Neuronal stem cell (in vitro differentiated cells): Measurements from ENCODE around the gene DNAH9.

Experiments used
- DNase-seq: peaks from one replicate; pipeline ENCODE4 v3.0.0-alpha.2; 2013; ENCODE audit warnings: low spot score
- H2AFZ ChIP-seq: one replicate; pipeline ENCODE4 v1.6.1; 2013; ENCODE audit warnings: mild to moderate bottlenecking, low read length, inconsistent platforms
- H2AK5ac ChIP-seq: 2 replicates; pipeline ENCODE4 v1.6.1; 2013; ENCODE audit warnings: low read depth, mild to moderate bottlenecking, inconsistent platforms, low read length, moderate library complexity, mixed read lengths
- H2BK120ac ChIP-seq: 2 replicates; pipeline ENCODE4 v1.6.1; 2013; ENCODE audit warnings: low read depth, mild to moderate bottlenecking, inconsistent platforms, low read length, moderate library complexity, mixed read lengths
- H2BK12ac ChIP-seq: one replicate; pipeline ENCODE4 v1.6.1; 2013; ENCODE audit warnings: low read length, inconsistent platforms
- H2BK15ac ChIP-seq: 2 replicates; pipeline ENCODE4 v1.6.1; 2013; ENCODE audit warnings: mild to moderate bottlenecking, low read length, inconsistent platforms, mixed read lengths
- H2BK5ac ChIP-seq: one replicate; pipeline ENCODE4 v1.6.1; 2013; ENCODE audit warnings: inconsistent platforms, mild to moderate bottlenecking, low read length, moderate library complexity
- H3K14ac ChIP-seq: one replicate; pipeline ENCODE4 v1.6.1; 2013; ENCODE audit warnings: low read length, inconsistent platforms
- H3K18ac ChIP-seq: 2 replicates; pipeline ENCODE4 v1.6.1; 2013; ENCODE audit warnings: low read length, inconsistent platforms
- H3K23ac ChIP-seq: 2 replicates; pipeline ENCODE4 v1.6.1; 2013; ENCODE audit warnings: low read depth, mild to moderate bottlenecking, mixed read lengths, low read length, inconsistent platforms; ENCODE audit not compliant: poor library complexity
- H3K27ac ChIP-seq: replicated peaks from 3 replicates; pipeline ENCODE4 v1.5.1; 2013; ENCODE audit warnings: low read length, inconsistent platforms
- H3K27me3 ChIP-seq, 3 experiments: 2 replicates each; pipeline ENCODE4 v1.6.1; 2013; ENCODE audit warnings: low read length in 3 of 3, mild to moderate bottlenecking in 2 of 3, inconsistent platforms in 1 of 3, low read depth in 1 of 3, mixed read lengths in 1 of 3, moderate library complexity in 1 of 3; ENCODE audit not compliant: control insufficient read depth in 3 of 3, insufficient read depth in 3 of 3
- H3K36me3 ChIP-seq, 2 donors: replicated peaks in 1 of 2; 2 replicates each; pipeline ENCODE4 v1.6.1; 2013; ENCODE audit warnings: low read length in 2 of 2; ENCODE audit not compliant: control insufficient read depth in 2 of 2, insufficient read depth in 2 of 2
- H3K4ac ChIP-seq: 2 replicates; pipeline ENCODE4 v1.6.1; 2013; ENCODE audit warnings: inconsistent platforms, mild to moderate bottlenecking, low read length, moderate library complexity
- H3K4me1 ChIP-seq, 2 donors: 1 replicate in 1 of 2; 2 replicates in 1 of 2; pipeline ENCODE4 v1.6.1; 2013; ENCODE audit warnings: low read length in 2 of 2, low read depth in 1 of 2; ENCODE audit not compliant: control insufficient read depth in 2 of 2, insufficient read depth in 1 of 2
- H3K4me2 ChIP-seq: one replicate; pipeline ENCODE4 v1.6.1; 2013; ENCODE audit warnings: mild to moderate bottlenecking, low read length, inconsistent platforms; ENCODE audit not compliant: insufficient read depth, poor library complexity, severe bottlenecking
- H3K4me3 ChIP-seq, 2 donors: 2 replicates each; pipeline ENCODE4 v1.5.1; 2013; ENCODE audit warnings: low read length in 2 of 2, mild to moderate bottlenecking in 2 of 2, inconsistent platforms in 1 of 2, moderate library complexity in 1 of 2
- H3K79me1 ChIP-seq: one replicate; pipeline ENCODE4 v1.6.1; 2013; ENCODE audit warnings: low read depth, mild to moderate bottlenecking, inconsistent platforms, low read length, moderate library complexity
- H3K9ac ChIP-seq: one replicate; pipeline ENCODE4 v1.6.1; 2013; ENCODE audit warnings: mild to moderate bottlenecking, low read depth, low read length, inconsistent platforms; ENCODE audit not compliant: poor library complexity
- H3K9me3 ChIP-seq, 2 donors: replicated peaks in 1 of 2; 2 replicates each; pipeline versions ENCODE3 to v1.6.1; 2013; ENCODE audit warnings: low read length in 2 of 2, mild to moderate bottlenecking in 2 of 2, inconsistent platforms in 1 of 2, low read depth in 1 of 2, mixed read lengths in 1 of 2, moderate library complexity in 1 of 2; ENCODE audit not compliant: control insufficient read depth in 2 of 2, insufficient read depth in 1 of 2
- H4K8ac ChIP-seq: one replicate; pipeline ENCODE4 v1.6.1; 2013; ENCODE audit warnings: low read depth, mild to moderate bottlenecking, inconsistent platforms, low read length, moderate library complexity
- H4K91ac ChIP-seq: one replicate; pipeline ENCODE4 v1.6.1; 2013; ENCODE audit warnings: low read length, low read depth, mild to moderate bottlenecking, inconsistent platforms; ENCODE audit not compliant: poor library complexity
- WGBS, 2 donors: extraction: QIAGEN DNeasy Blood & Tissue Kit; methylation state at CpG; one replicate each; pipeline ENCODE4 v1.1.7; 2013; ENCODE audit warnings: missing lambda C conversion rate in 2 of 2, mixed read lengths in 1 of 2; ENCODE audit not compliant: insufficient read length in 2 of 2, insufficient replicate concordance in 1 of 2; ENCODE audit errors: extremely low coverage in 2 of 2; 5-methylcytosine and 5-hydroxymethylcytosine counted together

The DNAH9 gene

GRCh38 chr17:11925262-11926021 is 327.2 kb downstream of the DNAH9 start:
- H3K27me3 ChIP-seq, result no peaks in the 10 kb centered on the region
- H2AFZ ChIP-seq, result peak overlapping the region; percentile 73
- H4K91ac ChIP-seq, result no peak overlapping the region
- no peak overlapping the region for H2BK12ac ChIP-seq
- no peak overlapping the region for H3K18ac ChIP-seq
- H3K14ac ChIP-seq, result no peak overlapping the region
- peaks cover 3 to 8% of the 10 kb centered on the region in 2 donors for H3K4me1 ChIP-seq
- WGBS, 2 donors, result no CpG with 5 or more reads among the region's 6 CpGs
- no peak for DNase-seq
- no peaks in the 10 kb centered on the region for H3K79me1 ChIP-seq
- H2BK120ac ChIP-seq, result no peak overlapping the region
- H3K27ac ChIP-seq, result peak overlapping the region; percentile 23
- H3K9me3 ChIP-seq, result no peaks in the 10 kb centered on the region
- H3K4me2 ChIP-seq, result no peak overlapping the region
- H2BK5ac ChIP-seq, result no peak overlapping the region
- no peak overlapping the region for H3K4ac ChIP-seq
- no peak overlapping the region for H3K23ac ChIP-seq
- H3K9ac ChIP-seq, result no peak overlapping the region
- no peak overlapping the region for H2AK5ac ChIP-seq
- H2BK15ac ChIP-seq, result no peak overlapping the region
- no peak overlapping the region for H3K4me3 ChIP-seq
- H3K36me3 ChIP-seq, result no peaks in the 10 kb centered on the region
- peak overlapping the region; percentile 52 for H4K8ac ChIP-seq

- Histone ChIP-seq H3K4me1 (peaks cover 3 to 8% of the 10 kb centered on the region in 2 donors), H2AFZ (no peak overlapping the region), H3K79me1 (no peaks in the 10 kb centered on the region), H3K4ac (no peak overlapping the region), H3K9ac (no peak overlapping the region), H2AK5ac (no peak overlapping the region), H4K91ac (no peak overlapping the region), H2BK120ac (no peak overlapping the region), H3K36me3 (no peaks in the 10 kb centered on the region), H3K14ac (no peak overlapping the region), H3K23ac (no peak overlapping the region), H2BK5ac (no peak overlapping the region), H2BK12ac (no peak overlapping the region), H4K8ac (no peak overlapping the region), H3K27me3 (no peaks in the 10 kb centered on the region), H3K4me3 (no peak overlapping the region), H2BK15ac (no peak overlapping the region), H3K4me2 (no peak overlapping the region), H3K18ac (no peak overlapping the region), H3K27ac (no peak overlapping the region), H3K9me3 (no peaks in the 10 kb centered on the region)
- DNase-seq, result no peak
- WGBS, 2 donors, result no CpG with 5 or more reads among the region's 4 CpGs
Observed at GRCh38 chr17:11928436-11928835, 330.2 kb downstream of the DNAH9 start.

- Histone ChIP-seq H3K4ac (no peak overlapping the region), H3K18ac (no peak overlapping the region), H3K27ac (no peak overlapping the region), H3K23ac (no peak overlapping the region), H3K79me1 (no peaks in the 10 kb centered on the region), H4K8ac (no peak overlapping the region), H2BK120ac (no peak overlapping the region), H3K9ac (peak overlapping the region; percentile 24), H2BK5ac (no peak overlapping the region), H2AFZ (no peak overlapping the region), H3K9me3 (no peaks in the 10 kb centered on the region), H4K91ac (no peak overlapping the region), H2BK15ac (no peak overlapping the region), H3K4me1 (no peaks in the 10 kb centered on the region), H2AK5ac (no peak overlapping the region), H3K4me3 (no peak overlapping the region), H3K27me3 (no peaks in the 10 kb centered on the region), H3K36me3 (no peaks in the 10 kb centered on the region), H3K4me2 (no peak overlapping the region), H2BK12ac (no peak overlapping the region), H3K14ac (no peak overlapping the region)
- no CpG with 5 or more reads among the region's 10 CpGs for WGBS, 2 donors
- DNase-seq, result no peak
Observed at GRCh38 chr17:11932337-11932898, 334.1 kb downstream of the DNAH9 start.

- DNase-seq, result peak; percentile 78
- Histone ChIP-seq H3K27ac (no peak overlapping the region), H3K4me1 (no peaks in the 10 kb centered on the region), H3K4ac (no peak overlapping the region), H3K4me3 (no peak overlapping the region), H3K9ac (no peak overlapping the region), H3K14ac (no peak overlapping the region), H3K9me3 (no peaks in the 10 kb centered on the region), H2BK5ac (no peak overlapping the region), H2AFZ (no peak overlapping the region), H2BK15ac (no peak overlapping the region), H2AK5ac (no peak overlapping the region), H3K18ac (no peak overlapping the region), H3K36me3 (no peaks in the 10 kb centered on the region), H2BK12ac (no peak overlapping the region), H4K91ac (no peak overlapping the region), H3K79me1 (no peaks in the 10 kb centered on the region), H2BK120ac (no peak overlapping the region), H3K4me2 (no peak overlapping the region), H4K8ac (no peak overlapping the region), H3K27me3 (no peaks in the 10 kb centered on the region), H3K23ac (no peak overlapping the region)
- WGBS, 2 donors, result no CpG with 5 or more reads among the region's 14 CpGs
Observed at GRCh38 chr17:11935734-11936406, 337.6 kb downstream of the DNAH9 start.
